Thyroid gland (tissue), 4 donors: ENCODE data around the gene GALNT1.

Experiments used
- POLR2A ChIP-seq, 2 donors: fragments of 450-650 bp; IDR thresholded peaks; one replicate each; pipeline ENCODE4 v1.6.1; 2017; ENCODE audit warnings: antibody characterized with exemption in 2 of 2, mild to moderate bottlenecking in 2 of 2, moderate library complexity in 1 of 2
- TF ChIP-seq, protein P1 (sequence below), 6 experiments: fragments of 200-600 bp in 3 of 6; fragments of 450-650 bp in 3 of 6; sonication (generic) in 3 of 6; IDR thresholded peaks; one replicate each; pipeline ENCODE4 v1.5.1; 2016 to 2019; ENCODE audit warnings: antibody characterized with exemption in 6 of 6, mild to moderate bottlenecking in 2 of 6, inconsistent platforms in 1 of 6, moderate library complexity in 1 of 6

DNA sequence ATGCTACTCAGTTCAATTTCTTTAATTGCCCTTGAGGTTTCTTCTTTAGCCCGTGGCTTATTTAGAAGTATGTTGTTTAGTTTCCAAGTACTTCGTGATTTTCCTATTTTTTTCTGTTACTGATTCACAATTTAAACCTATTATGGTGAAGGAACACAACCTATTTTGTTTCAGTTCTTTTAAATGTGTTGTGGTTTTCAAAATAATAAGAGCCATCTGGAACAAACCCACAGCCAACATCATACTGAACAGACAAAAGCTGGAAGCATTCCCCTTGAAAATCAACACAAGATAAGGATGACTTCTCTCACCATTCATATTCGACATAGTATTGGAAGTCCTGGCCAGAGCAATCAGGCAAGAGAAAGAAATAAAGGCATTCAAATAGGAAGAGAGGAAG lies 155.2 kb downstream of the GALNT1 start:
- TF ChIP-seq, protein P1, sequence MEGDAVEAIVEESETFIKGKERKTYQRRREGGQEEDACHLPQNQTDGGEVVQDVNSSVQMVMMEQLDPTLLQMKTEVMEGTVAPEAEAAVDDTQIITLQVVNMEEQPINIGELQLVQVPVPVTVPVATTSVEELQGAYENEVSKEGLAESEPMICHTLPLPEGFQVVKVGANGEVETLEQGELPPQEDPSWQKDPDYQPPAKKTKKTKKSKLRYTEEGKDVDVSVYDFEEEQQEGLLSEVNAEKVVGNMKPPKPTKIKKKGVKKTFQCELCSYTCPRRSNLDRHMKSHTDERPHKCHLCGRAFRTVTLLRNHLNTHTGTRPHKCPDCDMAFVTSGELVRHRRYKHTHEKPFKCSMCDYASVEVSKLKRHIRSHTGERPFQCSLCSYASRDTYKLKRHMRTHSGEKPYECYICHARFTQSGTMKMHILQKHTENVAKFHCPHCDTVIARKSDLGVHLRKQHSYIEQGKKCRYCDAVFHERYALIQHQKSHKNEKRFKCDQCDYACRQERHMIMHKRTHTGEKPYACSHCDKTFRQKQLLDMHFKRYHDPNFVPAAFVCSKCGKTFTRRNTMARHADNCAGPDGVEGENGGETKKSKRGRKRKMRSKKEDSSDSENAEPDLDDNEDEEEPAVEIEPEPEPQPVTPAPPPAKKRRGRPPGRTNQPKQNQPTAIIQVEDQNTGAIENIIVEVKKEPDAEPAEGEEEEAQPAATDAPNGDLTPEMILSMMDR (IDR thresholded peaks at IDR 0.05), result no peak
- TF ChIP-seq POLR2A (IDR thresholded peaks at IDR 0.05), result no peak
